Renal cortex interstitium (tissue), 11 donors: ENCODE results near the gene RBPJ. TPM values are rescaled to one million over a fixed set of nuclear protein-coding genes. Genes with fewer than 3 reads are reported as not detected.
A peak's percentile ranks its signal among the peaks of the same experiment; 100 is the strongest.

Experiments used
- DNase-seq, 11 donors: peaks; one replicate each; pipeline ENCODE4 v3.0.0-alpha.2; 2013; ENCODE audit warnings: low read depth in 9 of 11, low spot score in 4 of 11; ENCODE audit errors: extremely low read depth in 1 of 11
- polyA plus RNA-seq, 3 donors: library from polyadenylated mRNA; unstranded; fragments of 120-200 nt; gene quantifications; one replicate each; pipeline ENCODE4 v1.2.1, GENCODE V29; 2013; ENCODE audit not compliant: insufficient read length in 3 of 3

The RBPJ gene
- polyA plus RNA-seq, 3 donors, result 68.8 to 85.2 (median 79.1) TPM

GRCh38 chr4:26360864-26361263, 40.0 kb downstream of the RBPJ start:
- no peak for DNase-seq

- DNase-seq, result no peak
Measured at GRCh38 chr4:26361297-26361696, 40.5 kb downstream of the RBPJ start.

DNA sequence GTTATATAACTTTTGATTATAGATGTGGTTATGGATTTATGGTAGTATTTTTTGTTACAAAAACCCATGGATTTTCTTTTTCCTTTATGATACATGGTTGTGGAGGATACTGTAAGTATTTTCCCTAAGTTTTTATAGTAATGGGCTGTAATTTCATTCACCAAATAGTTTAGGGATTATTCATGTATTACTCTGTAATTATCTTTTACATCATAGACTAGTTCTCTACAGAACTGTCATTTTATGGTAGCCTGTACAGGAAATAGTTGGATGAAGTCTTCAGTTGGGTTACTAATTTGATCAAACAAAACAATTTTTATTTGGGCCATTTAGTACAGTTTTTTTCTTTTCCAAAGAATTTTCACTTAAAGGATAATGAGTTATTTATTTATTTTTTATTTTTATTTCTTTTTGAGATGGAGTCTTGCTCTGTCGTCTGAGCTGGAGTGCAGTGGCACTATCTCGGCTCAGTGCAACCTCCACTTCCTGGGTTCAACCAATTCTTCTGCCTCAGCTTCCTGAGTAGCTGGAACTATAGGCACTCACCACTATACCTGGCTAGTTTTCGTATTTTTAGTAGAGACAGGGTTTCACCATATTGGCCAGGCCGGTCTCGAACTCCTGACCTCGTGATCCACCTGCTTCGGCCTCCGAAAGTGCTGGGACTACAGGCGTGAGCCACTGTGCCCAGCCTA, 42.1 kb downstream of the RBPJ start:
- no peak for DNase-seq

GRCh38 chr4:26365537-26366150, 44.8 kb downstream of the RBPJ start:
- DNase-seq, result no peak

GRCh38 chr4:26367811-26368210, 47.0 kb downstream of the RBPJ start:
- no peak for DNase-seq

DNA sequence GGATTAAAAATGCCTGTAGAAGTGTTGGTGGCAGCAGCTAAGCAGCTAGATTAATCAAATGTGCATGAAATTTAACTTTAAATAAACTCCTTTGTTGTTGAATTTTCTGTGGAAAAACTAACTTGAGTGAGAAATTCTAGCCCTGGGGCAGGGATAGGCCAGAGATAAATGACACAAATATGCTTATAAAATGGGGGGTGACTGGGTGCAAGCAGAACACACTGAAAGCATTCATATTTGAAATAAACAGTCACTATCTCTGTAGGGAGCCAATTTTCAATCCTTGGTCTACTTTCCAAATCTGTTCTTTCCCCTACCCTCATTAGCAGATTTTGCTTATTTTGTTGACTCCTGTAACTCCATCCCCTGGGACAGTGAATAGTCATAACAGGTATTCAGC, 47.9 kb downstream of the RBPJ start:
- DNase-seq, result no peak

DNA sequence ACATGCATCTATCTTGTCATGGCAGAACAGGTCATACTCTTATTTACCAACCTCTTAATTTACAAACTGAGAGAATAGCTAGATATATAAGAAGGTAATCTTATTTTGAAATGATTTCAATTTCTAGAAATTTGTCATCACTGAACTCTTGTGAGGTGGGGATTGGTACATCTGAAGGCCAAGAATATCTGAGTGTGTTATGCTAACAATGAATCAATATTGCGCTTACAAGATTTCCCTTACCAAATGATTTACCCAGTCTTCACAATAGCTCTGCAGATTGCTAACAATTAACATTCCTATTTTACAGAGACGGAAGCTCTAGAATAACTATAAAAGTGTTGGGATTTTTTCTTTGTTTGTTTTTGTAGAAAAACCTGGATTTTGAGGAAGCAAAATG, 48.3 kb downstream of the RBPJ start:
- DNase-seq, result no peak

DNA sequence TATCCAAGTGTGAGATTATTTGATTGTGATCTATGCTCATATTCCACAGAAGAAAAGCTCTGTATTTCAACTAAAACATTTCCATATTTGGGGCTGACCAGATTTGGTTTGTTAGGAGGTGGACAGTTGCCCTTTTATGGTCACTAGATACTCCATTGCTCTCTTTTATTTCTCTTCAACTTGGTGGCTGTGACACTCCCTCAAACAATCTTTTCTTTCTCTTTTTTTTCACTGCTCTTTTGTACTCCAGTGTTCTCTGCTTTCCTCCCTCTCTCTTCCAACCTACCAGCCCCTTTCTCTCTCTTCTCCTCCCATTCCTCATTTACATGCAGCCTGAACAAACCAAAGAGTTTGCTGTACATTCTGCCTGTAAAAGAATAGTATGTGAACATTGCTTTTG, 48.8 kb downstream of the RBPJ start:
- DNase-seq, result no peak

DNA sequence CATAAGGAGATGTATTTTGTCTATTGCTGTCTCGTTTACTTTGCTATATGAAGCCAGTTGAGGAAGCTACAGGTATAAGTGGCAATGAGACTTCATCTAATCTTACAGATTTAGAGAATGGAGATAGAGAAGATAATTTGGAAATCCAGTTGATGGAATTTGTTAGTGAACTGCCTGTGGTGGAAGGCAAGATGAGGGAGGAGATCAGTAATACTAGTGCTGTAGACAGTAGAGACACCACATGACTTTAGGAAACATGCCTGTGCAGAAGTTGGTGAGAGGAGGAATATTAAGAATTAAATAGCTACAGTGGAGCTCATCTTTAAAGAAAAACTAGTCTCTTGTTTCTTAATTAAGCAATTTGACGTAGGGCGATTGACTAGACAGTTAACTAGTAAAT, 51.3 kb downstream of the RBPJ start:
- DNase-seq, result no peak

DNA sequence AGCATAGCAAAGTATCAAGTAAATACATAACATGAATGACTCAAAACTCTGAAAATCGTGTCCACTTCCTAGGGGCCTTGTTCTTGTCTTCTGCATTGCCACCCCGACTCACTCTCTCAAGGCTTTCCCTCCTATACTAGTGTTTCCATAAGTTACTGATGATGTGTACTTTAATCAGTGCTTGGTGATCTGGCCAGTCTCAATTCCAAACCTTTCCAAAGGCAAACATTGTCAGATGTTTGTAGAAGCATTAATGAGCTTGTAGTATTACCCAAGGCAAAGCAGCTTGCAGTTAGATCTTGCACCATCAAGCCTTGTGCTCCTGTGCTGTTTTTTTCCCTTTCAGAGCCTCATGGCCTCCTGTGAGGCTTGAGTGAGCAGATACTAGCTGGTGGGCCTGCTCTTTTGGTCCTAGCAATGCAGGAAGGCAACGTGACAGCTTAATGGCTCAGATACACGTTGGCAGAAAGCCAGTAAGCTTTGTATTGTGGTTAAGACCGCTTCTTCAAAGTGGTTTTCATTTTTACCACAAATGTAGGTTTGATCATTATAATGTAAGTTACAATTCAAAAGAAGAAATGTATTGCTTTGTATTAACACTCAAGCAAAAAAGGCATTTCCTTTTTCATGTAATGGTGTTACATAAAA, 51.8 kb downstream of the RBPJ start:
- peak in 10 of 11 donors; percentile 13 to 51 (median 31) for DNase-seq

DNA sequence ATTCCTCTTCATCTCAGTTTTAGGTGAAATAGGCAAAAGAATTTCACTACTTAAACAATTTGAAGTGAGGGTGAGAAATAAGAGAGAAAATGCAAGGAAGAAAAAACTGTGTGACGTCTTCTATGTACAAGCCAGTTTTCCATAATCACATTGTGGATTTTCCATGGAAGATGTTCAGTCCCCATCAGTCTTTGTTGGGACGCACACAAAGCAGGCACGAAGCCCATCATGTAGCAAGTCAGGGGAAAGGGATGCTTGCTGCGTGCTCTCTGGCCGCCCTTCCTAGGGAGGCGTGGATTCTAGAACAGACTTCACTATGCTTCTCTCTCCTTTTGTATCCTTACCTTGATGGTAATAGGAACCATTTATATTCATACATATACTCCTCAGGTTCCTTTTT, 54.7 kb downstream of the RBPJ start:
- DNase-seq, result no peak

GRCh38 chr4:26377328-26378311, 56.8 kb downstream of the RBPJ start:
- DNase-seq, result no peak

- DNase-seq, result no peak
Measured at GRCh38 chr4:26379837-26380236, 59.0 kb downstream of the RBPJ start.

- no peak for DNase-seq
Measured at GRCh38 chr4:26380740-26381139, 59.9 kb downstream of the RBPJ start.

DNA sequence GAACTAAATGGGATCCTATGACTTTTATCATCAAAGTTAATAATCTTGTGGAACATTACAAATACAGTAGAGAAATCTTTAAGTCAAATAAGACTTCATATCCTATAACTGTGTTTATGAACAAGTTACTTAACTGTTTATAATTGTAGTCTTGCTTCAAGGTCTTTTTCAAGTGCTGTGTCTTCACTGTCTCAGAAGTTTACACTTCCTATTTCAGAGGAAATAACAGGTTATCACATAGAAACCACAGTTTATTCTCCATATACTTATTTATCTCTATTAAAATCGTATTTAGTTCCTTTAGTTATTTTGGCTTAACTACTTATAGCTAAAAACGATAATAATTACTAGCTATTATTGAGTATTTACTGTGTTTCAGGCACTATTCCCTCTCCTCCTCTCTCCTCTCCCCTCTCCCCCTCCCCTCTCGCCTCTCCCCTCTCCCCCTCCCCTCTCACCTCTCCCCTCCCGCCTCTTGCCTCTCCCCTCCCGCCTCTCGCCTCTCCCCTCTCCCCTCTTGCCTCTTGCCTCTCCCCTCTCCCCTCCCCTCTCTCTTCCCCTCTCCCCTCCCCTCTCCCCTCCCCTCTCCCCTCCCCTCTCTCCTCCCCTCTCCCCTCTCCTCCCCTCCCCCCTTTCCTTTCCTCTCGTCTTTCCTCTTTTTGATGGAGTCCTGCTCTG, 63.7 kb downstream of the RBPJ start:
- DNase-seq, result no peak

DNA sequence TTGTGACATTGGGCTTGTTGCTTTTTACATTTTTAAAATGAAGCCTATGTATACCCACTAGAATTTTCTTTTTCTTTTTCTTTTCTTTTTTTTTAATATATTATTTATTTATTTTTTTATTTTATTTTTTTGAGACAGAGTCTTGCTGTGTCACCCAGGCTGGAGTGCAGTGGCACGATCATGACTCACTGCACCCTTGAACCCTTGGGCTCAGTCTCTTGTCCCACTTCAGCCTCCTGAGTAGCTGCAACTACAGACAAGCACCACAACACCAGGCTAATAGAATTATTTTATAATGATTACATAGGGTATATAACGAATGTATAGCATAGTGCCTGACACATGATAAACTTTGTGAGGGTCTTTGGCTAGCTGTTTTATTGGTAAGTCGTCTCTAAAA, 64.9 kb downstream of the RBPJ start:
- no peak for DNase-seq

DNA sequence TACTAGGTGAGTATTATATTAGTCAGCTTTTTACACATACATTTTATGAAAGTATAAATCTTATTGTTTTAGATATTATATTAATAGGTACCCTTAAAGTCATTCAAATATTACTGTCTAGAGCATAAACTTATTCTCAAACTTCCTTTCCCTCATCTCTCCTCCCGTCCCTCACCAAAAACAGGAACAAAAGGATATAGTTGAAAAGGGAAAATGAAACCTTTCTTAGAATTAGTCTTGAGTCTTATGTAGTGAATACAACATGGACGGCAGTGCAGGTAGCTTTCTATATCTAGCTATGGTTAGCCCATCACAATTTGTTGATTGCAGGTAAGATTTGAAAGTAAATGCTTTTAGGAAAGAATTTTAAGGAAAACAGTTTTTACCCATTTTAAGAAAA, 65.6 kb downstream of the RBPJ start:
- no peak for DNase-seq

- DNase-seq, result no peak
Measured at GRCh38 chr4:26388671-26389070, 67.9 kb downstream of the RBPJ start.

DNA sequence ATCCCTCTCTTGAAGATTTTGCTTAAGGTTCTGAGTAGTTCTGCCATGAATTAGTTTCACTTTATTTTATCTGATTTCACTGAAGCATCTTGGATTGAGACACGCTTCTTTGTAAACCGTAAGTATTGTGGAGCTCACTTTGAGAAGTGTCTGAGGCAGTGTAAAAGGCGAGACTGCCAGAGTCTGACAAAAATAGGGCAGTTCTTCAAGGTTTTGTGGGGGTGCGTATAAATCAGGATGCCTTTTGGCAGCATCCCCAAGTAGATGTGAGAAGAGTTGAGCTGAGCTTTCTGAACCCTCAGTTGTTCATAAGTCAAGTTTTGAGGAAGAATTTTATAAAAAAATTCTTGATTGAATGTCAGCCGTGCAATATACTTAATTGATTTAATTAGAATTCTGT, 76.3 kb downstream of the RBPJ start:
- DNase-seq, result no peak
